MM.1S (cell line): ENCODE data around the gene PRSS8.

Source experiments
- DNase-seq: peaks from one replicate; pipeline ENCODE4 v3.0.0-alpha.2; 2015
- H2AFZ ChIP-seq: fragments of 300-600 bp; sonication (generic); 2 replicates; pipeline ENCODE4 v1.6.0; 2016; ENCODE audit warnings: antibody characterized with exemption, low read length
- H3F3A ChIP-seq: fragments of 300-600 bp; sonication (generic); 2 replicates; pipeline ENCODE4 v1.6.1; 2016; ENCODE audit warnings: mild to moderate bottlenecking, antibody characterized with exemption, low read length, moderate library complexity, mixed read lengths; ENCODE audit not compliant: insufficient read depth
- H3K27ac ChIP-seq: fragments of 300-600 bp; sonication (generic); 2 replicates; pipeline ENCODE4 v1.5.1; 2016; ENCODE audit warnings: mild to moderate bottlenecking, low read length
- H3K27me3 ChIP-seq: fragments of 300-600 bp; sonication (generic); replicated peaks from 2 replicates; pipeline ENCODE4 v1.6.0; 2016; ENCODE audit warnings: low read length; ENCODE audit not compliant: insufficient read depth
- H3K36me3 ChIP-seq: fragments of 300-600 bp; sonication (generic); replicated peaks from 2 replicates; pipeline ENCODE4 v1.6.1; 2016; ENCODE audit warnings: mild to moderate bottlenecking, low read length, mixed read lengths; ENCODE audit not compliant: insufficient read depth
- H3K4me1 ChIP-seq: fragments of 300-600 bp; sonication (generic); 2 replicates; pipeline ENCODE4 v1.6.1; 2016; ENCODE audit warnings: low read length, mixed read lengths
- H3K4me2 ChIP-seq: fragments of 300-600 bp; sonication (generic); 2 replicates; pipeline ENCODE4 v1.6.0; 2016; ENCODE audit warnings: low read depth, low read length
- H3K4me3 ChIP-seq: fragments of 300-600 bp; sonication (generic); 2 replicates; pipeline ENCODE4 v1.5.1; 2016; ENCODE audit warnings: low read length, mixed read lengths
- H3K79me2 ChIP-seq: fragments of 300-600 bp; sonication (generic); 2 replicates; pipeline ENCODE4 v1.6.1; 2016; ENCODE audit warnings: mixed run types, low read length, mixed read lengths
- H3K9ac ChIP-seq: fragments of 300-600 bp; sonication (generic); 2 replicates; pipeline ENCODE4 v1.6.1; 2016; ENCODE audit warnings: low read length, mixed read lengths
- H3K9me2 ChIP-seq: fragments of 300-600 bp; sonication (generic); replicated peaks from 2 replicates; pipeline ENCODE4 v1.6.1; 2016; ENCODE audit warnings: mild to moderate bottlenecking, low read length, mixed read lengths; ENCODE audit not compliant: insufficient read depth
- H3K9me3 ChIP-seq: fragments of 300-600 bp; sonication (generic); replicated peaks from 2 replicates; pipeline ENCODE4 v1.6.1; 2016; ENCODE audit warnings: mild to moderate bottlenecking, low read length, mixed read lengths; ENCODE audit not compliant: insufficient read depth
- H4K20me1 ChIP-seq: fragments of 300-600 bp; sonication (generic); 2 replicates; pipeline ENCODE4 v1.6.1; 2016; ENCODE audit warnings: mild to moderate bottlenecking, low read length, moderate library complexity, mixed read lengths; ENCODE audit not compliant: insufficient read depth
- EZH2 ChIP-seq: fragments of 300-600 bp; sonication (generic); optimal IDR thresholded peaks from 2 replicates; pipeline ENCODE3; 2017; ENCODE audit warnings: low read depth, mild to moderate bottlenecking, antibody characterized with exemption, low read length, mixed read lengths
- EZH2phosphoT487 ChIP-seq: fragments of 300-600 bp; sonication (generic); IDR thresholded peaks from 2 replicates; pipeline ENCODE4 v1.6.1; 2018; ENCODE audit warnings: antibody characterized with exemption, low read length
- TF ChIP-seq, protein P1 (sequence below): fragments of 300-600 bp; sonication (generic); IDR thresholded peaks from 2 replicates; pipeline ENCODE4 v1.5.1; 2016; ENCODE audit warnings: antibody characterized with exemption, low read length, mixed read lengths

The PRSS8 gene

DNA sequence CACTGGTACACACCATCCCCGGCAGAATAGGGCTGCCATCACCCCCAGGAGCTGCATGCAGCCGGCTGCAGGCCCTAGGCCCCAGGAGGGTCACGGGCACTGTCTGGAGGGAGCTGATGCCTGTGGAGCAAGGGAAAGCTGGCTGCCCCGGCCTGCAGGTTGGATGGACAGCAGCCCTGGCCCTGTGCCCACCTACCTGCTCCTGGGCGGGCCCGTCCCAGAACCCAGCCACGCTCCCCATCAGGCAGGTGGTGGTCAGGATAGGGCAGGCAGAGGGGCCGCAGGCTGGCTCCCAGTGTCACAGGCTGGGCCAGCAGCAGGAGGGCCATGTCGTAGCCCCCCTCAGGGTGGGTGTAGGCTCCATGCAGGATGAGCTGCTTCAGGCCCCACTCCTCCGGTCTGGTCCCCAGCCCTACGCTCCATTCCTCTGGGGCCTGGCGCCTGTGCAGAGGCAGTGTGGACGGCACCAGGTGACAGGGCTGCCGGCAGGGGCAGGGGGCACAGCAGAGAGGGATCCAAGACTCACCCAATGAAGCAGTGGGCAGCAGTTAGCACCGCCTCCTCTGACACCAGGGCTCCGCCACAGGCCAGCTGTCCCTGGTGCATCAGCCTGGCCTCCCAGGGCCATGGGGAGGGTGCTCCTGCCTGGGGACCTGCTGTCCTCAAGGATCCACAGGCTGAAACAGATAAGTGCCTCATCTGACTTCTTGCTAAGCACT lies 50.8 kb downstream of the PRSS8 start:
- Histone ChIP-seq H2AFZ (no peak overlapping the region), H3K79me2 (peaks cover 7% of the 10 kb centered on the region), H3F3A (0 out of 2 replicates have a peak, but pooled peaks cover 4% of the 10 kb centered on the region), H4K20me1 (no peaks in the 10 kb centered on the region), H3K4me2 (no peak overlapping the region), H3K27ac (no peak overlapping the region), H3K9me3 (no peaks in the 10 kb centered on the region), H3K9me2 (no peaks in the 10 kb centered on the region), H3K9ac (no peak overlapping the region), H3K27me3 (no peaks in the 10 kb centered on the region), H3K36me3 (no peaks in the 10 kb centered on the region), H3K4me3 (no peak overlapping the region), H3K4me1 (no peaks in the 10 kb centered on the region)
- TF ChIP-seq, protein P1, sequence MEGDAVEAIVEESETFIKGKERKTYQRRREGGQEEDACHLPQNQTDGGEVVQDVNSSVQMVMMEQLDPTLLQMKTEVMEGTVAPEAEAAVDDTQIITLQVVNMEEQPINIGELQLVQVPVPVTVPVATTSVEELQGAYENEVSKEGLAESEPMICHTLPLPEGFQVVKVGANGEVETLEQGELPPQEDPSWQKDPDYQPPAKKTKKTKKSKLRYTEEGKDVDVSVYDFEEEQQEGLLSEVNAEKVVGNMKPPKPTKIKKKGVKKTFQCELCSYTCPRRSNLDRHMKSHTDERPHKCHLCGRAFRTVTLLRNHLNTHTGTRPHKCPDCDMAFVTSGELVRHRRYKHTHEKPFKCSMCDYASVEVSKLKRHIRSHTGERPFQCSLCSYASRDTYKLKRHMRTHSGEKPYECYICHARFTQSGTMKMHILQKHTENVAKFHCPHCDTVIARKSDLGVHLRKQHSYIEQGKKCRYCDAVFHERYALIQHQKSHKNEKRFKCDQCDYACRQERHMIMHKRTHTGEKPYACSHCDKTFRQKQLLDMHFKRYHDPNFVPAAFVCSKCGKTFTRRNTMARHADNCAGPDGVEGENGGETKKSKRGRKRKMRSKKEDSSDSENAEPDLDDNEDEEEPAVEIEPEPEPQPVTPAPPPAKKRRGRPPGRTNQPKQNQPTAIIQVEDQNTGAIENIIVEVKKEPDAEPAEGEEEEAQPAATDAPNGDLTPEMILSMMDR, result no peak
- TF ChIP-seq EZH2phosphoT487, result no peak
- TF ChIP-seq EZH2, result no peak
- DNase-seq, result no peak

DNA sequence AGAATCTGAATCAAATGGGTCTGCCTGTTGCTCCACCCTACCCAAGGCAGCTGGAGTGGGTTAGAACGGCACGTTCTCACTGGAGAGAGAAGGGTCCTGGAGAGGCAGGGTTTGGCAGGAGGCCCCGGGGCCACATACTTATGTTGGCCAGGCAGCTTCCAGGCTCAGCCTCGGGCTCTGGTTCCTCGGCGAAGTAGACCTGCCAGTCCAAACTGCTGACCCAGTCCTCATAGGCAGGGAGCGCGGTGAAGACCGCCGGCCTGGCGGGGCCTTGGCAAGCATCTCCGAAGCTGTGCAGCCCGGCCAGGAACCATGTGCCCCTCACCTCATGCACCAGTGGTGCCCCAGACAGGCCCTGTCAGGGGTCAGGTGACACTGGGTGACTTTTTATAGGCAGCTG lies 51.5 kb downstream of the PRSS8 start:
- H3K79me2 ChIP-seq, result peaks cover 14% of the 10 kb centered on the region
- H3K4me1 ChIP-seq, result no peaks in the 10 kb centered on the region
- 0 out of 2 replicates have a peak, but pooled peaks cover 4% of the 10 kb centered on the region for H3F3A ChIP-seq
- H3K4me3 ChIP-seq, result no peak overlapping the region
- H3K36me3 ChIP-seq, result no peaks in the 10 kb centered on the region
- H3K27ac ChIP-seq, result no peak overlapping the region
- no peak overlapping the region for H2AFZ ChIP-seq
- H3K9me3 ChIP-seq, result no peaks in the 10 kb centered on the region
- H3K27me3 ChIP-seq, result no peaks in the 10 kb centered on the region
- no peak overlapping the region for H3K9ac ChIP-seq
- no peaks in the 10 kb centered on the region for H3K9me2 ChIP-seq
- H3K4me2 ChIP-seq, result no peak overlapping the region
- no peak for DNase-seq
- TF ChIP-seq, protein P1, result no peak
- no peak for TF ChIP-seq EZH2
- no peaks in the 10 kb centered on the region for H4K20me1 ChIP-seq

DNA sequence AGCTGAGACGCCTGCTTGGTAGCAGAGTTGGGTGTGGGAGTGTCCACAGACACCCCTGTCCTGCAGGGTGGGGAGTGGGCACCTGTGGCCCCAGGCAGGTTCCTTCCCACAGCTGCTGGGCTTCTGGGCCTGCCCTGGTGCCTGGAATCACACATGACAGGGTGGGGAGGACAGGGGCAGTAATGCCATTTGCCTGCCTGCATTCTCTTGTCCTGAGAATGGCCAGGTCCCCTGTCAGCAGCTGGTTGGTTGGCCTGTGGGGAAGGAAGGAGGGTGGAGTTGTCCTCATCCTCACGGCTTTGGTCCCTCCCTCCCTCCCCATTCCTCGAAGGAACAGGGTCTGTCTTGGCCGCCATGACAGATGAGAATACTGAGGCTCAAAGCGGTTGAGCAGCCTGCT lies 52.0 kb downstream of the PRSS8 start:
- no peaks in the 10 kb centered on the region for H3K27me3 ChIP-seq
- no peaks in the 10 kb centered on the region for H3K36me3 ChIP-seq
- TF ChIP-seq EZH2phosphoT487 (no peak), EZH2 (no peak)
- TF ChIP-seq, protein P1, result no peak
- no peaks in the 10 kb centered on the region for H3K9me2 ChIP-seq
- no peaks in the 10 kb centered on the region for H3K4me1 ChIP-seq
- no peak overlapping the region for H3K27ac ChIP-seq
- H2AFZ ChIP-seq, result no peak overlapping the region
- no peak overlapping the region for H3K4me3 ChIP-seq
- 0 out of 2 replicates have a peak, but pooled peaks cover 4% of the 10 kb centered on the region for H3F3A ChIP-seq
- no peak overlapping the region for H3K4me2 ChIP-seq
- no peaks in the 10 kb centered on the region for H3K9me3 ChIP-seq
- no peak overlapping the region for H3K9ac ChIP-seq
- H3K79me2 ChIP-seq, result peaks cover 18% of the 10 kb centered on the region
- no peak for DNase-seq
- H4K20me1 ChIP-seq, result no peaks in the 10 kb centered on the region
